Measurements from ENCODE around the gene ARID5B.
"Not testable (repeated sequence)": the region's sequence is repeated elsewhere in the genome, so short reads cannot be mapped to it uniquely, and the experiment has no call there.

The ARID5B gene

DNA sequence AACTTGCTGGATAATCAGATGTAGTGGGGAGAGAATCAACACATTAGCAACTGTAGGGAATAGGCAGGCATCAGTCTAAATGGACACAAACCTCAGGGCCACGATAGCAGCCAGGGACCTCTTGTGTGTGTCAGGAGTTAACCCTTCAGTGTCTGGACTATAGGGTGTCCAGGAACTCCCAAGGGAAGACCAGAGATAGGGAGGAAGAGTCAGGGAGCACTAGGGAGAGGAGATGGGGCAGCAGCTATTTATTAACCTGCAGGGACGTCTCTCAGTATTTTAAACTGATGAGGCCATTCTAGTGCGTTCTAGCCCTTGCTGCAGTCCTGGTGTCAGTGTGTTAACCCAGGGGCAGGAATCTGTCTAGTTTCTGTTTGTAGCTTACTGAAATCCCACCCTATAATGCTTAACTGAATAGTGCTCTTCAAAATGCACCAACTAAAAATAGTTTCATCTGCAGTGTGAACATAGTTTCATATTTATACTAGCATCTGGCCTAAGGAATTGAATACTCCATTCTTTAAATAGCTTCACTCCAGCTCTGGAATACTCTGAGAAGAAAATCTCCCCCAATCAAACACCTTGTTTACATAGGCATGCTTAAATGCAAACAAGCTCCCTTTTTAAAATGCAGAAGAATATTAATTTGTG is 62.7 kb downstream of the ARID5B start:
- DNase-seq (ENCODE audit: low read depth in 3 of 3), result no peak

DNA sequence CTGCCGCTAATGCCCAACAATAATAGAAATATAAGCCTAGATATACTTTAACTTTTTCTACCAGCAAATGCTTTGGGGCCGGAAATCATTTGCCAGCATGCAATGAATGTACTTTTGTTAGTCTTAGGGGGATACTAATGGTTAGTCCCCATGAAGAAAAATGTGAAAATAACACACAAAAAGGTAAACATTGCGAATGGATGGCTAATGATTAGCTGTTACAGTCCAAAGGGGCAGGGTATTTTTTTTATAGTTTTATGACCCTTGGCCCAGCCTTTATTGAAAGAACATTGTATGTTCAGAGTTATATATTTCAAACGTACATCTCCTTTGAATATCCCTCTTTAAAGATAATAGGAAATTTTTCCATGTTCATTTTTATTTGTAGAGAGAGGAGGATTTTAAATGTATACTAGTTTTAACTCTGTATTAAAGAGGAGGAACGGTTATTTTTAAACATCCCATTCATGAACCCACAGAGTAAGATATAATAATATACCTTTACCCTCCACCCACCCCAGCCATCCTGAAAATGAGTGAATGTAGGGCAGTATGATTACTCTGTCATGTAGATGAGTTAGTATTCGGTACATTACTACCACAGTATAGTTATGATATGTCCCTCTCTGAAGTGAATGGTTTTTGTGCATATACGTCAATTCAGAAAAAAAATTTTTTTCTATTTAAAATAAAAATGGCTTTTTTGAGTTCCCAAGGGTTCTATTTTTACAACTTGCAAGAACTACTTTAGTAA is 63.6 kb downstream of the ARID5B start:
- DNase-seq (ENCODE audit: low read depth in 3 of 3), result no peak

DNA sequence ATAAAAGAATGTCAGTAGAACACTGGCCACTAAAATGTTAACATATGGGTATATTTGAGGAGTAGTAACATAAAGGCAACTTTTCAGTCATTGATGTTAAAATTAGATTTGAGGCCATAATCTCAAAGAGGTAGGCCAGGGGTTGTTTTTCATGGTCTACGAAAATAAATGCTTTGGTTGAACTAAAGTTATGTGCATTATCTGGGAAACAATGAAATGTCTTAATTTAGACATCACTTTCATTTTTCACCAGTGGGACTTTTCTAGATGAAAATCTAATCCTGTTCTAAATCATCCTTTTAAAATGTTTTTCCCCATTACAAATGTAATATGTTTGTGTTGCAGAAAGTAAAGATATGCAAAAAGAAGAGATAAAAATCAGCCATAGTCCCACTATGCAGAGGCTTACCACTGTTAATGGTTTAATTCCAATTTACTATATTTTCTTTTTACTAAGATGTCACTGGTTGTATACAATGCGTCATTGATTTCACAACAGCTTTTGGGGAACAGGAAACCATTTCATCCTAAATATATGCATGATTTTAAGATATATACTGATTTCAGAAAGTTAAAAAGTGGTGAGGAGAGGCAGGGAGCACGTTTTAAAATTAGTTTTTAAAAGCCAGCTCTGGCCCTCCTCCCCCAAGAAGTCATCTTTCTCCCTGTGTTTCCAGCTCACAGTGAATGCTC is 64.3 kb downstream of the ARID5B start:
- DNase-seq (ENCODE audit: low read depth in 3 of 3), result no peak

GRCh38 chr10:61967298-61967697 is 65.8 kb downstream of the ARID5B start:
- no peak for DNase-seq (ENCODE audit: low read depth in 3 of 3)

GRCh38 chr10:61970182-61971002 is 68.9 kb downstream of the ARID5B start:
- DNase-seq (ENCODE audit: low read depth in 3 of 3), result no peak

- DNase-seq (ENCODE audit: low read depth in 3 of 3), result no peak
These were observed 69.5 kb downstream of the ARID5B start for GRCh38 chr10:61971003-61971325.

DNA sequence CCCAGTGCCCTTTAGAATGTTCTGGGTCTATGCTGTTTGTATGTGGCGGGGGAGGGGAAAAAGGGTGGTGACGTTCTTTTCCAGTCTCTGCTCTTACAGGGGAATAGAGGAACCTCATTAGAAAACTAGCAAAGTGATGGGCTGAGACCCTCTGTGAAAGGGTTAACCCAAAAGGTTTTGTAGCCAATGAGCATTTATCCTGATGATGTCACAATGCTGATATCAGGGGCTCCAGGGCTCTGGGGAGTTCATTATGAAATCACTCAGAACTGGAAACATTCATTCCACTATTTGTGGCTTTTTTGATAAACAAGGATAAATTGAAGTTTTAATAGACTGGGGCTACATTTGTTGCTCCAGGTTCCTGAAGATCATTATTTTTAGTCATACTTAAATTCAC is 71.7 kb downstream of the ARID5B start:
- DNase-seq (ENCODE audit: low read depth in 3 of 3), result no peak

GRCh38 chr10:61973906-61974305 is 72.4 kb downstream of the ARID5B start:
- DNase-seq (ENCODE audit: low read depth in 3 of 3), result no peak

DNA sequence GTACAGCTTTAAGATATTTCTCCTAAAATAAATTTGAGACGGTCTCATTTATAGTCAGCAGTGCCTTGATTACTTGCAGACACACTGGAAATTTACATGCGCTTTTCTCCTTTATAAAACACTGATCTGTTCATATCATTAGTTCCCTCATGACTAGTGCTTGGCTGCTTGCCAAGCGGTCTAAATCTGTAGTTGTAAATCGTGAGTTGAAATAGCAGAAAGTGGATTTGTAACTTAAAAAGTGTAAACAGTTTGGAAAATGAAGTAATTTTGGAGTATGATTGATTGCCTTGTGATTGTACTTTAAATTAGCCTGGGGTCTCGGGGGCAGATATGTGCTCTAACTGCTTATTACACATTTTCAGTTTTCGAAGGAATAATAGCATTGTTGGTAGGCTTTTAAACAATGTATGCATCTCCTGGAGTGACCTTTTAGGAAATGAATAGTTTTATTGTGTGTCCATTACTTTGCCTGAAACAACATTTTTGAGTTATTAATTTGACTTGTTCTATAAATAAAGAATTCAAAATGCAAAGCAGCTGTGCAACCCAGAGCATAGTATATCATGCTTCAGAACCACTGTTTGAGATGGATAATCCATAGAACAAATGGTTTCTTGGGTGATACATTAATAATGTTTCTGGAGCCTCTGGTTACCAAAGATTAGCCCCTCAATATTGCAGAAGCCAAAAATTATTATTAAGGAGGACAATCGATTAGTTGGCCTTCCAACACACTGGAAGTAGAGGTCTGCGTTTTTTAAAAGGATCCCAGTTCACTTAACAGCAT is 73.3 kb downstream of the ARID5B start:
- DNase-seq (ENCODE audit: low read depth in 3 of 3), result no peak

GRCh38 chr10:61975391-61975932 is 74.0 kb downstream of the ARID5B start:
- no peak for DNase-seq (ENCODE audit: low read depth in 3 of 3)

DNA sequence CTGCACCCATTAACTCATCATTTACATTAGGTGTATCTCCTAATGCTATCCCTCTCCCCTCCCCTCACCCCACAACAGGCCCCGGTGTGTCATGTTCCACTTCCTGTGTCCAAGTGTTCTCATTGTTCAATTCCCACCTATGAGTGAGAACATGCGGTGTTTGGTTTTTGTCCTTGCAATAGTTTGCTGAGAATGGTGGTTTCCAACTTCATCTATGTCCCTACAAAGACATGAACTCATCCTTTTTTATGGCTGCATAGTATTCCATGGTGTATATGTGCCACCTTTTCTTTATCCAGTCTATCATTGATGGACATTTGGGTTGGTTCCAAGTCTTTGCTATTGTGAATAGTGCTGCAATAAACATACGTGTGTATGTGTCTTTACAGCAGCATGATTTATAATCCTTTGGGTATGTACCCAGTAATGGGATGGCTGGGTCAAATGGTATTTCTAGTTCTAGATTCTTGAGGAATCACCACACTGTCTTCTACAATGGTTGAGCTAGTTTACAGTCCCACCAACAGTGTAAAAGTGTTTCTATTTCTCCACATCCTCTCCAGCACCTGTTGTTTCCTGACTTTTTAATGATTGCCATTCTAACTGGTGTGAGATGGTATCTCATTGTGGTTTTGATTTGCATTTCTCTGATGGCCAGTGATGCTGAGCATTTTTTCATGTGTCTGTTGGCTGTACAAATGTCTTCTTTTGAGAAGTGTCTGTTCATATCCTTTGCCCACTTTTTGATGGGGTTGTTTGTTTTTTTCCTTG is 75.6 kb downstream of the ARID5B start:
- not testable (repeated sequence) for DNase-seq (ENCODE audit: low read depth in 3 of 3)

DNA sequence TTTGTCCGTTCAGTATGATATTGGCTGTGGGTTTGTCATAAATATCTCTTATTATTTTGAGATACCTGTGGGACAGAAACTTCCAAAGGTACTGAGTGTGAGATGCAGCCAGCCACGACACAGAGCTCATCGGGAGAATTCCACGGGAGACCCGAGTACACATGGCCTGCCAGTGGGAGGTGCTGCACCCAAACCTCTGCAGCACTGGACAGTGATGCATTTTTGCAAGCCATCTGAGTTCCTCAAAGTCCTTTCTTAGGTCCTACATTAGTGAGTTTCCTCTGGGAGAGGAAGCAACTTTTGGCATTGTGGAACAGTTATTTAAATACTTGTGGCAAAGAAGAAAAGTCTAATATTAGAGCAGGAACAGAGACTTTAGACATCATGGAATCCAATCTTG is 77.5 kb downstream of the ARID5B start:
- DNase-seq (ENCODE audit: low read depth in 3 of 3), result no peak

- no peak for DNase-seq (ENCODE audit: low read depth in 3 of 3)
These were observed 80.0 kb downstream of the ARID5B start for GRCh38 chr10:61981460-61981859.

- no peak for DNase-seq (ENCODE audit: low read depth in 3 of 3)
These were observed 81.8 kb downstream of the ARID5B start for GRCh38 chr10:61983255-61983654.

DNA sequence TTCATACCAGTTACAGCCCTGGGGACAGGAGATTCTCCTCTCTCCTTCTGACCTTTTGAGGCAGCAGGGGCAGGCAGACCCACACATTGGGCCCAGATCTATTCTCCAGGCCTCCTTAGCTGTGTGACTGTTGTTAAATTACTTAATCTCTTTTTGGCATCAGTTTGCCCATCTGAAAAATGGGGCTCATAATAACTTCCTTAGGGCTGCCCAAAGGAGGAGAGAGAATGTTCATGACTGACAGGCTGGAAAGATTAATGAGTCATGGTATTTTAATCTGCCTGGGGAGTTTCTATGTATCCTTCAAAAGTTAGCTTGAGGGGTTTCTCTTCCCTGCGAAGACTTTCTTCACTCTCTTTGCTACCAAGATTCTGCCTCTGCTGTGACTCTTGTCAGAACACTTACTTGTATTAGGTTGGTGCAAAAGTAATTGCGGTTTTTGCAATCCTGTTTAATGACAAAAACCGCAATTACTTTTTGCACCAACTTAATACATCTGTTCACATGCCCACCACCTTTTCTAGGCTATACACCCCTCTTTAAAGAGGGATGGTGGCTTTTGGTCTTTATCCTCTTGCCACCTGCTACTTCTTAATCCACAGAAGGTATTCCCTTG is 83.4 kb downstream of the ARID5B start:
- DNase-seq (ENCODE audit: low read depth in 3 of 3), result no peak

GRCh38 chr10:61985715-61986114 is 84.2 kb downstream of the ARID5B start:
- no peak for DNase-seq (ENCODE audit: low read depth in 3 of 3)

GRCh38 chr10:61986382-61986781 is 84.9 kb downstream of the ARID5B start:
- DNase-seq (ENCODE audit: low read depth in 3 of 3), result no peak

DNA sequence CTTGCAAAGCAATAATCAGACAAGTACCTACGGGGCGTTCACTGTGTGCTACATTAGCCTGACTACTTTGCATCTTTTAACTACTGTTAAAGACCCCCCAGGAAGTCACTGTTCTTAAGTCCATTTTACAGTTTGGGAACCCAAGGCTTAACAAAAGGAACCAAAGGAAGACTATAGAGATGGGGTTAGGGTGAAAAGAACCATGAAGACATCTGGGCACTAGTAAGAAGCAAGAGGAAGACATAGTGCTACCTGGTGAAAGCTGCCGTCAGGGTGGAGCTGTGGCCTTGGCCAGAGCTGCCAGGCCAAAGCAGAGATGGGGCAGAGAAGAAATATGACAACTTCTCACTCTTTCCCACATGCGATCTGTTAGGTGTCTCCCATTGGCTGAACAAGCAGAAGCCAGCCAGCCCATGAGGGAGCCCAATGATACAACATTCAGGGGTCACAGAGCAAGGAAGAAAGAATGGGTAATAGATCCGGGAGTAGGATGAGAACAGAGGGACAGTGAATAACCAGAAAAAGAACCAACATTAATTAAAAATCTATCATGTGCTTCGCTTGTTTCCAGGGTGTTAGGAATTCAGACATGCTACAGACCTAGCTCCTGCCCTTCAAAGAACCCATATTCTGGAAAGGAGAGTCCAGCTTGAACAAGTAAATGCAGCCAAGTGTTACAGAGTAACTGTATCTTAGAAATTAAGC is 85.4 kb downstream of the ARID5B start:
- no peak for DNase-seq (ENCODE audit: low read depth in 3 of 3)

DNA sequence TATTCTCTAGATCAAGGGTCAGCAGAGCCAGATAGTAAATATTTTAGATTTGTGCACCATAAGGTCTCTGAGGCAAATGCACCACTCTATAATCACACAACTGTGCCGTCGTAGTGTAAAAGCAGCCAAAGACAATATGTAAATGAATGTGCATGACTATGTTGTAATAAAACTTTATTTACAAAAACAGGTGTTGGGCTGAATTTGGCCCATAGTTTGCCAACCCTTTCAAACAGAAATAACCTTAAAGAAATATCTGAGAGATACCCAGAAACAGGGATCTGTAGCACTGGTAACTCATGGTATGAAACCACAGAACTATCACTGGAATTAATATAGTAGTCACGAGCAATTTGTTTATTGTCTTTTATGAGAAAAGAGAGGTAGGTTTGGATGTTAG is 86.0 kb downstream of the ARID5B start:
- no peak for DNase-seq (ENCODE audit: low read depth in 3 of 3)

All from stimulated activated CD4-positive, alpha-beta T cell treated with anti-CD3 and anti-CD28 coated beads, TNF-alpha, amount 100 ng/mL, for 48 hours (primary cell).